Upper lobe of left lung (tissue), 4 donors: Measurements from ENCODE around the gene ATP6V0C.

Experiments
- CTCF ChIP-seq, 6 experiments: fragments of 450-650 bp in 4 of 6; fragments of 200-600 bp in 2 of 6; sonication (generic) in 2 of 6; IDR thresholded peaks; one replicate each; pipeline ENCODE4 v1.5.1; 2016 to 2019; ENCODE audit warnings: antibody characterized with exemption in 6 of 6
- EP300 ChIP-seq, 4 donors: sonication (generic); formaldehyde crosslinking; IDR thresholded peaks; one replicate each; pipeline ENCODE4 v1.5.1; 2017; ENCODE audit warnings: antibody characterized with exemption in 4 of 4, control low read depth in 2 of 4
- POLR2A ChIP-seq, 4 donors: fragments of 450-650 bp; IDR thresholded peaks; one replicate each; pipeline ENCODE4 v1.5.1; 2016 to 2017; ENCODE audit warnings: antibody characterized with exemption in 4 of 4, mild to moderate bottlenecking in 2 of 4
- POLR2AphosphoS5 ChIP-seq, 2 donors: sonication (generic); formaldehyde crosslinking; IDR thresholded peaks; one replicate each; pipeline ENCODE4 v1.5.1; 2017; ENCODE audit warnings: antibody characterized with exemption in 2 of 2

GRCh38 chr16:2527071-2527783 is 13.5 kb downstream of the ATP6V0C start:
- TF ChIP-seq CTCF (IDR thresholded peaks at IDR 0.05) (no peak), POLR2AphosphoS5 (IDR thresholded peaks at IDR 0.05) (no peak), POLR2A (IDR thresholded peaks at IDR 0.05) (no peak), EP300 (IDR thresholded peaks at IDR 0.05) (no peak)
